GM12878 (cell line): ENCODE measurements around the gene SLC12A7. TPM values are rescaled to one million over a fixed set of nuclear protein-coding genes. Genes with fewer than 3 reads are reported as not detected.

Experiments used
- BHLHE40 ChIP-seq, 2 experiments: fragments of 450-650 bp in 1 of 2; IDR thresholded peaks; 2 replicates each; pipeline ENCODE4 v1.6.1; 2011 to 2017; ENCODE audit warnings: low read depth in 2 of 2, borderline replicate concordance in 1 of 2, improper control_type of control experiment in 1 of 2, low read length in 1 of 2, mild to moderate bottlenecking in 1 of 2
- CREM ChIP-seq: IDR thresholded peaks from 2 replicates; pipeline ENCODE4 v1.6.1; 2014; ENCODE audit warnings: antibody characterized with exemption, low read depth
- DPF2 ChIP-seq: fragments of 450-650 bp; IDR thresholded peaks from 2 replicates; pipeline ENCODE4 v1.6.1; 2017; ENCODE audit warnings: mild to moderate bottlenecking
- KAT2A ChIP-seq: conservative IDR thresholded peaks from 2 replicates; pipeline ENCODE4 v1.6.1; 2011; ENCODE audit warnings: low read depth, low read length; ENCODE audit not compliant: control insufficient read depth
- KDM1A ChIP-seq: fragments of 200-600 bp; sonication (generic); IDR thresholded peaks from 2 replicates; pipeline ENCODE4 v1.6.1; 2016; ENCODE audit warnings: borderline replicate concordance
- MYB ChIP-seq: fragments of 150-350 bp; IDR thresholded peaks from 2 replicates; pipeline ENCODE4 v1.6.1; 2014; ENCODE audit warnings: mild to moderate bottlenecking, low read depth, low read length, borderline replicate concordance
- NFXL1 ChIP-seq: fragments of 450-650 bp; IDR thresholded peaks from 2 replicates; pipeline ENCODE4 v1.6.1; 2017; ENCODE audit warnings: antibody characterized with exemption, mild to moderate bottlenecking, borderline replicate concordance
- RFX5 ChIP-seq: IDR thresholded peaks from 2 replicates; pipeline ENCODE4 v1.6.1; 2011; ENCODE audit warnings: low read depth, low read length, improper control_type of control experiment
- SPI1 ChIP-seq: IDR thresholded peaks from 2 replicates; pipeline ENCODE4 v1.6.1; 2011; ENCODE audit warnings: low read depth, mild to moderate bottlenecking, low read length, moderate library complexity, borderline replicate concordance; ENCODE audit not compliant: insufficient read depth
- SUZ12 ChIP-seq: fragments of 200-600 bp; sonication (generic); IDR thresholded peaks from one replicate; pipeline ENCODE4 v1.6.1; 2018; ENCODE audit warnings: antibody characterized with exemption, mild to moderate bottlenecking; ENCODE audit not compliant: unreplicated experiment
- USF1 ChIP-seq: IDR thresholded peaks from 2 replicates; pipeline ENCODE4 v1.6.1; 2011; ENCODE audit warnings: borderline replicate concordance, low read depth, mild to moderate bottlenecking, moderate library complexity, mixed read lengths, low read length; ENCODE audit not compliant: insufficient read depth; ENCODE audit errors: extremely low read length
- ZBED1 ChIP-seq: IDR thresholded peaks from 2 replicates; pipeline ENCODE4 v1.6.1; 2016; ENCODE audit warnings: borderline replicate concordance
- ZNF24 ChIP-seq: fragments of 450-650 bp; IDR thresholded peaks from 2 replicates; pipeline ENCODE4 v1.6.1; 2017; ENCODE audit warnings: antibody characterized with exemption, mild to moderate bottlenecking
- ZZZ3 ChIP-seq: IDR thresholded peaks from 2 replicates; pipeline ENCODE4 v1.6.1; 2011; ENCODE audit warnings: low read depth; ENCODE audit not compliant: control insufficient read depth, insufficient read length
- polyA plus RNA-seq, 11 experiments: library from polyadenylated mRNA; depleted of rRNA in 4 of 11; unstranded in 6 of 11; stranded (reverse) in 5 of 11; fragments of >200 nt; fragmentation: Nextera tagmentation in 4 of 11; fragmentation: Illumina TruSeq in 1 of 11; extraction: Ambion mirVana in 4 of 11; extraction: Trizol in 1 of 11; gene quantifications; 1 replicate in 1 of 11; 2 replicates in 10 of 11; pipeline versions ENCODE4 v1.2.1 to v1.2.3, GENCODE V29; 2011 to 2016; ENCODE audit warnings: inconsistent platforms in 2 of 11, missing spikeins in 2 of 11, low read depth in 1 of 11
- total RNA-seq, 4 experiments: library from RNA; depleted of rRNA in 3 of 4; stranded (reverse); fragments of >200 nt in 3 of 4; fragmentation: Illumina TruSeq in 1 of 4; extraction: Trizol in 1 of 4; gene quantifications; 2 replicates each; pipeline versions ENCODE4 v1.2.1 to v1.2.3, GENCODE V29; 2013 to 2021

The SLC12A7 gene
- total and polyA plus RNA-seq, 10 of the 15 experiments (the other 5 are each of a cell fraction or from before 2014, with no cell fraction given) = 0.10 to 10.0 (median 2.9) TPM

- TF ChIP-seq ZNF24 (no peak), CREM (no peak), ZBED1 (no peak), KAT2A (no peak), MYB (no peak), ZZZ3 (no peak), NFXL1 (no peak), RFX5 (no peak), BHLHE40 (IDR thresholded peaks at IDR 0.05; ENCODE audit: borderline replicate concordance in 1 of 2, low read depth in 2 of 2, low read length in 1 of 2) (no peak), SUZ12 (no peak), DPF2 (0 out of 2 replicates have a peak, but pooled peaks have one; percentile 6), KDM1A (no peak), SPI1 (peak; percentile 51; the same call in 1 of the 2 replicates), USF1 (no peak)
These were observed 3.0 kb downstream of the SLC12A7 start (continued) for GRCh38 chr5:1108865-1109174.
